CD4-positive, CD25-positive, alpha-beta regulatory T cell (primary cell): ENCODE measurements around the gene C1QTNF9. TPM values are rescaled to one million over a fixed set of nuclear protein-coding genes. Genes with fewer than 3 reads are reported as not detected.
A peak's percentile ranks its signal among the peaks of the same experiment; 100 is the strongest.

ENCODE experiments used
- ATAC-seq, 2 donors: fragments of 150-1000 bp; cut with Tn5 transposase; one replicate each; pipeline ENCODE4 v1.10.0; 2021; ENCODE audit warnings: low read depth in 2 of 2, moderate number of reproducible peaks in 2 of 2, moderate library complexity in 1 of 2
- DNase-seq, 3 donors: peaks; one replicate each; pipeline versions ENCODE4 v3.0.0 to v3.0.0-alpha.2; 2012 to 2022; ENCODE audit warnings: mixed read lengths in 1 of 3
- H3K27ac ChIP-seq: one replicate; pipeline ENCODE4 v1.7.0; 2013; ENCODE audit warnings: mild to moderate bottlenecking, low read length; ENCODE audit not compliant: insufficient read depth, poor library complexity, severe bottlenecking
- H3K27me3 ChIP-seq: one replicate; pipeline ENCODE4 v1.7.0; 2013; ENCODE audit warnings: low read length; ENCODE audit not compliant: control insufficient read depth, insufficient read depth
- H3K36me3 ChIP-seq: one replicate; pipeline ENCODE4 v1.7.0; 2013; ENCODE audit warnings: mild to moderate bottlenecking, low read length, moderate library complexity; ENCODE audit not compliant: control insufficient read depth, insufficient read depth
- H3K4me1 ChIP-seq: 2 replicates; pipeline ENCODE4 v1.7.0; 2013; ENCODE audit warnings: mild to moderate bottlenecking, low read length; ENCODE audit not compliant: insufficient read depth, control insufficient read depth, poor library complexity, severe bottlenecking
- H3K4me3 ChIP-seq: one replicate; pipeline ENCODE4 v1.7.0; 2013; ENCODE audit warnings: low read depth, mild to moderate bottlenecking, low read length, moderate library complexity
- H3K9me3 ChIP-seq, 2 experiments: 1 replicate in 1 of 2; 2 replicates in 1 of 2; pipeline ENCODE4 v1.7.0; 2013; ENCODE audit warnings: low read length in 2 of 2, mild to moderate bottlenecking in 1 of 2, moderate library complexity in 1 of 2; ENCODE audit not compliant: control insufficient read depth in 2 of 2
- H3K27ac Mint-ChIP-seq, 3 donors: one replicate each; pipeline ENCODE4 v1.8.0; 2020 to 2022; ENCODE audit warnings: mild to moderate bottlenecking in 3 of 3, mixed read lengths in 3 of 3, moderate library complexity in 2 of 3
- H3K27me3 Mint-ChIP-seq: one replicate; pipeline ENCODE4 v1.8.0; 2022; ENCODE audit warnings: mild to moderate bottlenecking, mixed read lengths
- H3K36me3 Mint-ChIP-seq: one replicate; pipeline ENCODE4 v1.8.0; 2020; ENCODE audit warnings: mixed read lengths
- H3K4me1 Mint-ChIP-seq, 4 donors: one replicate each; pipeline ENCODE4 v1.8.0; 2020 to 2022; ENCODE audit warnings: mixed read lengths in 4 of 4, mild to moderate bottlenecking in 1 of 4
- H3K4me3 Mint-ChIP-seq, 4 donors: one replicate each; pipeline ENCODE4 v1.8.0; 2020 to 2022; ENCODE audit warnings: mild to moderate bottlenecking in 4 of 4, mixed read lengths in 4 of 4, moderate library complexity in 3 of 4
- H3K9me3 Mint-ChIP-seq, 7 donors: one replicate each; pipeline ENCODE4 v1.8.0; 2020 to 2022; ENCODE audit warnings: mixed read lengths in 7 of 7, mild to moderate bottlenecking in 3 of 7, moderate library complexity in 2 of 7
- polyA plus RNA-seq, 4 donors: library from polyadenylated mRNA; unstranded; fragments of 300-500 nt; fragmentation: Illumina TruSeq; gene quantifications; one replicate each; pipeline ENCODE4 v1.2.3, GENCODE V29; 2021
- total RNA-seq: library from RNA; stranded (reverse); gene quantifications from one replicate; pipeline ENCODE4 v1.2.3, GENCODE V29; 2022

The C1QTNF9 gene
- total and polyA plus RNA-seq, 5 donors from 2014 or later, result 0.20 TPM; not detected in 4

DNA sequence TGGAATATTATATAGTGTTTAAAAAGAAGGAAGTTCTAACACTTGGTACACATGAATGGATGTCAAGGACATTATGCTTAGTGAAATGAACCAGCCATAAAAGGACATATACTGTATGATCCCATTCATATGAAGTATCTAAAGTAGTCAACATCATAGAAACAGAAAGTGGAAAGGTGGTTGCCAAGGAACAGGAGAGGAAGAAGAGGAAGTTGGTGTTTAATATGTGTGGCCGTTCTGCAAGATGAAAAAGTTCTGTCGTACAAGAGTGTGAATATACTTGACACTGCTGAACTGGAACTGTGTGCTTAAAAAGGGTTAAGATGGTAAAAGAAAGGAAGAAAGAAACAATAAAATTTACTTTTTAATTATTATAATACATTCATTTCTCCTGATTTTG, 33.1 kb upstream of the C1QTNF9 start:
- Histone ChIP-seq H3K4me1 (peaks cover 82% of the 10 kb centered on the region), H3K36me3 (peaks cover 30% of the 10 kb centered on the region), H3K4me3 (peak overlapping the region; percentile 61), H3K27ac (peak overlapping the region; percentile 96), H3K27me3 (no peaks in the 10 kb centered on the region), H3K9me3 (no peaks in the 10 kb centered on the region)
- no peaks in the 10 kb centered on the region for H3K9me3 Mint-ChIP-seq
- H3K27ac Mint-ChIP-seq, result peak overlapping the region; percentile 70 to 100 (median 93)
- ATAC-seq, result no peak
- peaks cover 41% of the 10 kb centered on the region for H3K36me3 Mint-ChIP-seq
- DNase-seq, result peak in 2 of 3 donors; percentile 42 to 61
- peak overlapping the region in 3 of 4 donors; percentile 19 to 73 (median 49) for H3K4me3 Mint-ChIP-seq
- peaks cover 30 to 96% (median 74%) of the 10 kb centered on the region in 4 donors for H3K4me1 Mint-ChIP-seq
- H3K27me3 Mint-ChIP-seq, result peaks cover 4% of the 10 kb centered on the region

DNA sequence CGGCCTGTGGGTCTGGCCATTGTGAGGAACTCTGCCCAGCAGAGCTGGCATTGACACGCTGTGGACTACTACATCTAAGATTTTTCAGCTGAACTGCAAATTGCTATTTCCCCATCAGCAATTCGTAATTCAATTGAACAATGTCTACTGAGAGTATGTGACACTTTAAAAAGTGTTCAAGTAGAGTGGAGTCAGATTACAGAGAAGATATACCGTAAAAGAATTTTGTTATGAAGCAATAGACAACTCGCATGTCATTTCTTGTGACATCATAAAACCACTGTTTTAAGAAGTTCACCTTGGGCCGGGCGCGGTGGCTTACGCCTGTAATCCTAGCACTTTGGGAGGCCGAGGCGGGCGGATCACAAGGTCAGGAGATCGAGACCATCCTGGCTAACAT, 32.5 kb upstream of the C1QTNF9 start:
- ATAC-seq (no peak), DNase-seq (no peak)
- Mint-ChIP-seq H3K9me3 (no peaks in the 10 kb centered on the region), H3K27me3 (peaks cover 4% of the 10 kb centered on the region), H3K4me1 (peaks cover 27 to 95% (median 72%) of the 10 kb centered on the region in 4 donors), H3K36me3 (peaks cover 42% of the 10 kb centered on the region), H3K4me3 (peak overlapping the region in 3 of 4 donors; percentile 20 to 73 (median 49)), H3K27ac (peak overlapping the region; percentile 70 to 93 (median 74))
- Histone ChIP-seq H3K4me3 (peak overlapping the region; percentile 61), H3K27ac (peak overlapping the region; percentile 96), H3K27me3 (no peaks in the 10 kb centered on the region), H3K9me3 (no peaks in the 10 kb centered on the region), H3K4me1 (peaks cover 77% of the 10 kb centered on the region), H3K36me3 (peaks cover 30% of the 10 kb centered on the region)

DNA sequence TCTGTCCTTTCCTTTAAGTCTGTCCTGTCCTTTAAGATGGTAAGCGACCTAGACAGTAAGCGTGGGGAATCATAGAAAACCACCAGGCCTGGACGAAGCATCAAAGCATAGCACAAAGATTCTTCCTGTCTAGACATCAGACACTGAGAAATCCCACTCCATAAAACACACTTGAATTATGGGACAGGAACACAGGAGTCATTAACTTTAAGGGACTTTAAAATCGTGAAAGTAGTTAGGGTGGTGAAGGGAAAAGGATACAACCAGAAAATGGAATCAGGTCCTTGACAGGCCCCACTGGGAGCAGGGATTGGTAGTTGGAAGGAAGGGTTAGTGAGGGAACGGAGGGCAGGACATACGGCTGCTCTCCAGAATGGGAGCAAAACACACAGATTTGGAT, 31.6 kb upstream of the C1QTNF9 start:
- Histone ChIP-seq H3K4me3 (peak overlapping the region; percentile 57), H3K27ac (peak overlapping the region; percentile 47), H3K4me1 (peaks cover 68% of the 10 kb centered on the region), H3K36me3 (peaks cover 39% of the 10 kb centered on the region), H3K9me3 (no peaks in the 10 kb centered on the region), H3K27me3 (no peaks in the 10 kb centered on the region)
- Mint-ChIP-seq H3K4me1 (peaks cover 27 to 96% (median 72%) of the 10 kb centered on the region in 4 donors), H3K4me3 (peak overlapping the region in 3 of 4 donors; percentile 48 to 73 (median 71)), H3K27me3 (peaks cover 4% of the 10 kb centered on the region), H3K27ac (peak overlapping the region; percentile 26 to 88 (median 70)), H3K36me3 (peaks cover 43% of the 10 kb centered on the region), H3K9me3 (no peaks in the 10 kb centered on the region)
- no peak for ATAC-seq
- no peak for DNase-seq

DNA sequence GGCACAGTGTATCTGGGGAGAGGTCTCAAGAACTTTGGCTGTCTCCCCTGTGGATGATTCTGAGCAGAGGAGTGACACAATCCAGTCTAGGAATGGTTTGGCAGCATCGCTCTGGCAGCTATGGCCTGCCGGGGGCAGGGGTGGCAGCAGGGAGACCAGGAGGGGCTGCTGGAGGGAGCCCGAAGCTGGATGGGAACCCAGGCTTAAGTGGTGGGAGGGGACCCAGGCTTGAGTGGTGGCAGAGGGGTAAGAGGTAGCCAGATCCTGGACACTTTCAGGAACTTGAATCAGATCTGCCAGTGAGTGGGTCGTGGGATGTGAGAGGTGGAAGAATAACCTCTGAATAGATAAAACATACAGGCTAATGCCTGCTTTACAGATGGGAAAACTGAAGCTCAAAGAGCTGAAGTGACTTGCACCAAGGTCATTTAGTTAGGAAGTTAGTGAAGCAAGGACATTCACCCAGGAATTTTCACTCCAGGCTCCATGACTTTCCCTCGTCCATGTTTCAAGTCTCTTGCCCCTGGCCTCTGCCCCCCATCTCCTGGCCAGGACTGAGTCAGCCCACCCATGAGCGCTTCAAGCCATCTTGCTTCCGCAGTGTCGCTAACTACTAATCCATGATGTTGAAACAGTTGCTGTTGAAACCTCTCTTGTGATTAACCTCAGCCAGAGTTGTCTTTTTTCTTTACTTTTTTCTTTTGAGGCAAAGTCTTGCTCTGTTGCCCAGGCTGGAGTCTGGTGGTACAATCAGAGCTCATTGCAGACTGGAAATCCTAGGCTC, 29.9 kb upstream of the C1QTNF9 start:
- Histone ChIP-seq H3K4me3 (no peak overlapping the region), H3K27me3 (no peaks in the 10 kb centered on the region), H3K9me3 (no peaks in the 10 kb centered on the region), H3K4me1 (peaks cover 51% of the 10 kb centered on the region), H3K36me3 (peaks cover 57% of the 10 kb centered on the region), H3K27ac (peak overlapping the region; percentile 47)
- Mint-ChIP-seq H3K27ac (peak overlapping the region; percentile 78 to 97 (median 90)), H3K9me3 (no peaks in the 10 kb centered on the region), H3K27me3 (peaks cover 4% of the 10 kb centered on the region), H3K4me1 (peaks cover 23 to 84% (median 66%) of the 10 kb centered on the region in 4 donors), H3K4me3 (peak overlapping the region in 2 of 4 donors; percentile 48 to 50), H3K36me3 (peaks cover 46% of the 10 kb centered on the region)
- DNase-seq (no peak), ATAC-seq (no peak)

DNA sequence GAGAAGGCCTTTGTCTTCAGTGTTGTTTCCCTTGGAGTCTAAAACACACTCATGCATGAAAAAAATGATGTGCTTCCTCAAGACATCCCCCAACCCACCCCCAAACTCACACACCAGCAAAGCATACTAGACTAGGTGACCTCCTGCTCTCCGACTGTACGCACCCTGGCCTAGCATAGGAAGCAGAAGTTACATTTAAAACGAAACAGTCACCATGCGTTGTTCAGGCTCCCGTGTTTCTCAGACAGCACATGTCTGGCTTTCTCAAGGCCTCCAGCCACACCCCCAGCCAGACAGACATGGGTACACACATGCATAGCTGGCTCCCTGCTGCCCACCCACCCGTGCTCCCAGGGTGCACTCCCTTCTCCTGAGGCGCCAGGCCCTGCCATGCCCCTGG, 28.7 kb upstream of the C1QTNF9 start:
- Mint-ChIP-seq H3K27me3 (peaks cover 4% of the 10 kb centered on the region), H3K36me3 (peaks cover 53% of the 10 kb centered on the region), H3K4me3 (peak overlapping the region in 2 of 4 donors; percentile 12 to 28), H3K4me1 (peaks cover 17 to 72% (median 58%) of the 10 kb centered on the region in 4 donors), H3K9me3 (no peaks in the 10 kb centered on the region), H3K27ac (peak overlapping the region; percentile 56 to 90 (median 58))
- H3K27me3 ChIP-seq, result no peaks in the 10 kb centered on the region
- H3K4me1 ChIP-seq, result peaks cover 39% of the 10 kb centered on the region
- no peaks in the 10 kb centered on the region for H3K9me3 ChIP-seq
- peaks cover 67% of the 10 kb centered on the region for H3K36me3 ChIP-seq
- DNase-seq (no peak), ATAC-seq (no peak)
- no peak overlapping the region for H3K4me3 ChIP-seq
- H3K27ac ChIP-seq, result no peak overlapping the region

DNA sequence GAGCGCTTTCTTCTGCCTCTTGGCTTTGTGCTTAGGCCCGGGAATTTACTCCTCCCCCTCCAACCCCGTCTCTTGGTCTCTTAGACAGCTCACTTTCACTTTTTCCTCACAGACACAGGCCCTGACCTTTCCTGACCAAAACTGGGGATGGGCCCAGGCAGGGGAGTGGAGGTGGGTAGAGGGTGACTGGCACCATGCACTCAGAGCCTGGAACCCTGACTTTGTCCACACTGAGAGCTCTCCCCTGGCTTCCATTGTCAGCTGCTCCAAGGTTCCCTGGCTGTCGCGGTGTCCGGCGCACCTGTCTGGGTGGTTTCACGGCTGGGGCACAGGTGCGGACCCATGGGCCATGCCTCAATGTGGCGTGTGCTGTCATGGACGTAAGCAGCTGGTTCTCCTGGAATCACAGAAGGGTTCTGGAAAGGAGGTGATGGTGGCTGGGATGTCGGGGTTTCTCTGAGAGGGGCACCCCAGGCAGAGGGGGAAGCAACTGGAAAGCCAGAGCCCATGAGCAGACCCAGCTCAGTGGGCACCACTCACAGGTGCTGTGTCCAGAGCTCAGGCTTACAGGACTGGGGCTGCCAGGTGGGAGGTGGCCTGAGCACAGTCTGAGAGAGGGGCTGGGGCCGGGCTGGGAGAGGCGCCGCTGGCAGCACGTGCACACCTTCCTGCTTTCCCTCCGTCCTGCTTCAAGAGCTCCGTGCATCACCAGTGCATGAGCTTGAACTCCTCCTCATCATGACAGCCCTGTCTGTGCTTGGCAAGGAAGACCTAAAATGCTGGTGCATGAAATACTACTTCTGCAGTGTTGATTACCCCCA, 28.0 kb upstream of the C1QTNF9 start:
- H3K27me3 ChIP-seq, result no peaks in the 10 kb centered on the region
- no peaks in the 10 kb centered on the region for H3K9me3 ChIP-seq
- peaks cover 74% of the 10 kb centered on the region for H3K36me3 ChIP-seq
- H3K4me3 ChIP-seq, result no peak overlapping the region
- DNase-seq (no peak), ATAC-seq (no peak)
- Mint-ChIP-seq H3K4me1 (peaks cover 12 to 65% (median 52%) of the 10 kb centered on the region in 4 donors), H3K9me3 (peaks cover 0 to 2% (median 0%) of the 10 kb centered on the region in 7 donors), H3K27ac (peak overlapping the region; percentile 42 to 67 (median 52)), H3K27me3 (peaks cover 4% of the 10 kb centered on the region), H3K4me3 (peak overlapping the region in 1 of 4 donors; percentile 6), H3K36me3 (peaks cover 55% of the 10 kb centered on the region)
- peaks cover 32% of the 10 kb centered on the region for H3K4me1 ChIP-seq
- H3K27ac ChIP-seq, result no peak overlapping the region

DNA sequence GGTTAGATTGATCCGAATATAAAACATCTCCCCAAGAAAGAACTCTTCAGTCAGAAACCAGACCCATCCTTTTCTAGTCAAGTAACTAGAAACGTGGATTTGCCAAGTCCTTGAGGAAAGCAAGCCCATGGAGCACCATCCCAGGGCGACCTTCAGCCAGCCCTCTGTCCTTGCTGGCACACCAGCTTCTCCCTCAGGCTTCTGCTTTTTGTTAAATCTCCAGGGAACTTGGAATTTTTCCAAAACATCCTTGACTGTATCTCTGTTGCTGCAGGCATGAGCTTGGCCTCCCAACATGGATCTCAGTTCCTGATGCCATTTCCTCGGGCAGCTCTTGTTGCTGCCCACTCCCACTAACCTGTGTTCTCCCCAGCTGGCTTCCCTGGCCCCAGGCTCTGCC, 27.1 kb upstream of the C1QTNF9 start:
- H3K9me3 ChIP-seq, result no peaks in the 10 kb centered on the region
- H3K36me3 ChIP-seq, result peaks cover 82% of the 10 kb centered on the region
- H3K4me3 ChIP-seq, result no peak overlapping the region
- Mint-ChIP-seq H3K27me3 (peaks cover 4% of the 10 kb centered on the region), H3K36me3 (peaks cover 54% of the 10 kb centered on the region), H3K27ac (peak overlapping the region; percentile 71 to 85 (median 76)), H3K9me3 (peaks cover 0 to 2% (median 0%) of the 10 kb centered on the region in 7 donors), H3K4me3 (peak overlapping the region in 1 of 4 donors; percentile 50), H3K4me1 (peaks cover 8 to 56% (median 45%) of the 10 kb centered on the region in 4 donors)
- H3K4me1 ChIP-seq, result peaks cover 26% of the 10 kb centered on the region
- DNase-seq, result no peak
- H3K27ac ChIP-seq, result peak overlapping the region; percentile 24
- no peaks in the 10 kb centered on the region for H3K27me3 ChIP-seq
- ATAC-seq, result no peak
